ENCODE results near the gene CACNA2D3.

DNA sequence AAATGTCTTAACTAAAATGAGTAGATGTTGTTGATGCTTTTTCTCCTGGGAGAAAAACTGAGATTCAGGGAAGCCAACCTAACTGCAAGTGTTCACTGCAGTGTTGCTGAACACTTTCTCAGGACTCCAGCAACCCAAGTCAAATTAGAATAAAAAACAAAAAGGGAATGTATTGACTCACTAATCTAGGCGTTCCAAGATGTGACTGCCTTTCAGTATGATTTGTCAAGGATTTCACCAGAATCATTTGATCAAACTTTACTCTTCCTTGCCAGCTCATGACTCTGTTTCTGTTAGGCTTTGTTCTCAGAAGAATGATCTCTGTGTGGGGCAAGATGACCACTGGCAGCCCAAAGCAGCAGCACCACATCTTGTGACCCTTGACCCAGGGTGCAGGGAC lies 364.0 kb downstream of the CACNA2D3 start:
- TF ChIP-seq POLR2A (IDR thresholded peaks at IDR 0.05) = no peak
- TF ChIP-seq, protein P1, sequence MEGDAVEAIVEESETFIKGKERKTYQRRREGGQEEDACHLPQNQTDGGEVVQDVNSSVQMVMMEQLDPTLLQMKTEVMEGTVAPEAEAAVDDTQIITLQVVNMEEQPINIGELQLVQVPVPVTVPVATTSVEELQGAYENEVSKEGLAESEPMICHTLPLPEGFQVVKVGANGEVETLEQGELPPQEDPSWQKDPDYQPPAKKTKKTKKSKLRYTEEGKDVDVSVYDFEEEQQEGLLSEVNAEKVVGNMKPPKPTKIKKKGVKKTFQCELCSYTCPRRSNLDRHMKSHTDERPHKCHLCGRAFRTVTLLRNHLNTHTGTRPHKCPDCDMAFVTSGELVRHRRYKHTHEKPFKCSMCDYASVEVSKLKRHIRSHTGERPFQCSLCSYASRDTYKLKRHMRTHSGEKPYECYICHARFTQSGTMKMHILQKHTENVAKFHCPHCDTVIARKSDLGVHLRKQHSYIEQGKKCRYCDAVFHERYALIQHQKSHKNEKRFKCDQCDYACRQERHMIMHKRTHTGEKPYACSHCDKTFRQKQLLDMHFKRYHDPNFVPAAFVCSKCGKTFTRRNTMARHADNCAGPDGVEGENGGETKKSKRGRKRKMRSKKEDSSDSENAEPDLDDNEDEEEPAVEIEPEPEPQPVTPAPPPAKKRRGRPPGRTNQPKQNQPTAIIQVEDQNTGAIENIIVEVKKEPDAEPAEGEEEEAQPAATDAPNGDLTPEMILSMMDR (IDR thresholded peaks at IDR 0.05) = no peak

Measured in transverse colon (tissue), 3 donors.